B cell (primary cell): Measurements from ENCODE around the gene DIS3L2. TPM values are rescaled to one million over a fixed set of nuclear protein-coding genes. Genes with fewer than 3 reads are reported as not detected.

ENCODE experiments used
- ATAC-seq: fragments of 200-7000 bp; cut with Tn5 transposase; one replicate; pipeline ENCODE4 v1.10.0; 2021; ENCODE audit warnings: low read depth, mild to moderate bottlenecking, moderate number of reproducible peaks, moderate library complexity
- CTCF ChIA-PET: fragments of 350-600 bp; sonication (Branson Sonifier 250); formaldehyde crosslinking; loops from one replicate; lab custom pipeline; 2021; ENCODE audit warnings: antibody characterized with exemption, inconsistent platforms; lab: Charles Lee
- POLR2A ChIA-PET: fragments of 350-600 bp; sonication (Branson Sonifier 250); formaldehyde crosslinking; loops from one replicate; lab custom pipeline; 2021; ENCODE audit warnings: antibody characterized with exemption; lab: Charles Lee
- DNase-seq: peaks from one replicate; pipeline ENCODE4 v3.0.0; 2013
- H2AFZ ChIP-seq: 2 replicates; pipeline ENCODE4 v1.6.1; 2012; ENCODE audit warnings: mild to moderate bottlenecking, low read depth, low read length; ENCODE audit not compliant: insufficient read depth, poor library complexity, severe bottlenecking
- H3K27ac ChIP-seq, 2 donors: 1 replicate in 1 of 2; 2 replicates in 1 of 2; pipeline ENCODE4 v1.5.1; 2012 to 2013; ENCODE audit warnings: low read length in 2 of 2, mild to moderate bottlenecking in 2 of 2, moderate library complexity in 1 of 2
- H3K27me3 ChIP-seq, 4 experiments: fragments of 200-600 bp in 1 of 4; sonication (generic) in 1 of 4; replicated peaks in 1 of 4; 1 replicate in 2 of 4; 2 replicates in 2 of 4; pipeline versions ENCODE4 v1.6.1 to v1.7.0; 2013 to 2016; ENCODE audit warnings: low read length in 3 of 4, mild to moderate bottlenecking in 2 of 4, mixed read lengths in 1 of 4, moderate library complexity in 1 of 4; ENCODE audit not compliant: insufficient read depth in 4 of 4, control insufficient read depth in 3 of 4; ENCODE audit errors: control extremely low read depth in 1 of 4
- H3K36me3 ChIP-seq, 2 experiments: replicated peaks in 1 of 2; 1 replicate in 1 of 2; 2 replicates in 1 of 2; pipeline versions ENCODE4 v1.6.1 to v1.7.1; 2013; ENCODE audit warnings: low read length in 1 of 2; ENCODE audit not compliant: insufficient read depth in 2 of 2, control insufficient read depth in 1 of 2; ENCODE audit errors: control extremely low read depth in 1 of 2, extremely low read depth in 1 of 2
- H3K4me1 ChIP-seq, 2 donors: fragments of 200-600 bp in 1 of 2; sonication (generic) in 1 of 2; 1 replicate in 1 of 2; 2 replicates in 1 of 2; pipeline versions ENCODE4 v1.5.1 to v1.6.1; 2013 to 2017; ENCODE audit warnings: low read length in 2 of 2; ENCODE audit not compliant: control insufficient read depth in 2 of 2, insufficient read depth in 2 of 2
- H3K4me2 ChIP-seq: replicated peaks from 2 replicates; pipeline ENCODE3; 2012; ENCODE audit warnings: mild to moderate bottlenecking, low read depth, low read length; ENCODE audit not compliant: poor library complexity, severe bottlenecking
- H3K4me3 ChIP-seq, 5 experiments: fragments of 200-600 bp in 1 of 5; sonication (generic) in 1 of 5; 1 replicate in 3 of 5; 2 replicates in 2 of 5; pipeline versions ENCODE4 v1.5.1 to v1.7.0; 2011 to 2016; ENCODE audit warnings: low read length in 4 of 5, mild to moderate bottlenecking in 4 of 5, low read depth in 2 of 5, control low read depth in 1 of 5, moderate library complexity in 1 of 5; ENCODE audit not compliant: insufficient read depth in 1 of 5; ENCODE audit errors: control extremely low read depth in 1 of 5, extremely low read depth in 1 of 5
- H3K79me2 ChIP-seq: fragments of 200-600 bp; sonication (generic); one replicate; pipeline ENCODE4 v1.6.0; 2016; ENCODE audit warnings: low read length; ENCODE audit not compliant: control insufficient read depth, insufficient read depth
- H3K9ac ChIP-seq: fragments of 200-600 bp; sonication (generic); 2 replicates; pipeline ENCODE4 v1.6.1; 2017; ENCODE audit warnings: mild to moderate bottlenecking, low read length, moderate library complexity
- H3K9me3 ChIP-seq, 3 donors: one replicate each; pipeline versions ENCODE4 v1.6.1 to v1.7.1; 2013; ENCODE audit warnings: low read length in 2 of 3; ENCODE audit not compliant: control insufficient read depth in 2 of 3, insufficient read depth in 1 of 3; ENCODE audit errors: control extremely low read depth in 1 of 3
- H4K20me1 ChIP-seq: 2 replicates; pipeline ENCODE4 v1.6.0; 2012; ENCODE audit warnings: mild to moderate bottlenecking, low read length; ENCODE audit not compliant: insufficient read depth, control insufficient read depth, poor library complexity, severe bottlenecking
- H3K27ac Mint-ChIP-seq: one replicate; pipeline ENCODE4 v1.8.0; 2021; ENCODE audit warnings: mixed read lengths
- H3K27me3 Mint-ChIP-seq: one replicate; pipeline ENCODE4 v1.8.0; 2021; ENCODE audit warnings: mixed read lengths
- H3K4me1 Mint-ChIP-seq: one replicate; pipeline ENCODE4 v1.8.0; 2021; ENCODE audit warnings: mixed read lengths
- H3K4me3 Mint-ChIP-seq: one replicate; pipeline ENCODE4 v1.8.0; 2021; ENCODE audit warnings: mixed read lengths
- H3K9me3 Mint-ChIP-seq: one replicate; pipeline ENCODE4 v1.8.0; 2022; ENCODE audit warnings: mixed read lengths; ENCODE audit not compliant: insufficient read depth
- CTCF ChIP-seq: fragments of 200-600 bp; IDR thresholded peaks from one replicate; pipeline ENCODE4 v1.8.0; 2022; ENCODE audit warnings: antibody characterized with exemption, mild to moderate bottlenecking
- EZH2 ChIP-seq: IDR thresholded peaks from 2 replicates; pipeline ENCODE4 v1.6.1; 2012; ENCODE audit warnings: borderline replicate concordance, low read depth, mild to moderate bottlenecking, moderate library complexity, low read length; ENCODE audit not compliant: insufficient read depth, poor library complexity, severe bottlenecking
- WGBS: methylation state at CpG from one replicate; pipeline ENCODE4 v1.1.5; 2013; ENCODE audit warnings: missing lambda C conversion rate; ENCODE audit not compliant: insufficient coverage; 5-methylcytosine and 5-hydroxymethylcytosine counted together
- intact Hi-C: fragments of 100-400 bp; cut with micrococcal nuclease; formaldehyde crosslinking; loops from one replicate; pipeline ENCODE4 v1.10.0; 2022
- polyA plus RNA-seq: library from polyadenylated mRNA; depleted of rRNA; stranded (reverse); fragments of >200 nt; gene quantifications from 2 replicates; pipeline ENCODE4 v1.2.3, GENCODE V29; 2012
- total RNA-seq, 2 donors: library from RNA; stranded (reverse); fragments of 120-200 nt in 1 of 2; gene quantifications; 1 replicate in 1 of 2; 2 replicates in 1 of 2; pipeline versions ENCODE4 v1.2.3 to v1.2.4, GENCODE V29; 2013 to 2022

DIS3L2 gene
- total and polyA plus RNA-seq, 2 donors (not counting 1 experiment from before 2014, with no cell fraction given) = 34.5 to 70.1 TPM

- intact Hi-C loops = no loop called here
- Mint-ChIP-seq H3K4me3 (no peak overlapping the region), H3K27me3 (no peaks in the 10 kb centered on the region), H3K27ac (no peak overlapping the region), H3K9me3 (no peaks in the 10 kb centered on the region), H3K4me1 (no peaks in the 10 kb centered on the region)
- no peak overlapping the region for H3K4me2 ChIP-seq
- WGBS = 100% methylated on average over 2 of the region's 2 CpGs
- H3K36me3 ChIP-seq = peaks cover 2 to 32% of the 10 kb centered on the region in 2 experiments
- no peaks in the 10 kb centered on the region for H3K9me3 ChIP-seq
- no peaks in the 10 kb centered on the region for H3K27me3 ChIP-seq
- TF ChIP-seq EZH2 (no peak), CTCF (no peak)
- H3K9ac ChIP-seq = no peak overlapping the region
- no peaks in the 10 kb centered on the region for H3K79me2 ChIP-seq
- DNase-seq (no peak), ATAC-seq (no peak)
- no peaks in the 10 kb centered on the region for H4K20me1 ChIP-seq
- no peak overlapping the region for H3K27ac ChIP-seq
- no peak overlapping the region for H2AFZ ChIP-seq
- POLR2A ChIA-PET = no interaction called here
- no peak overlapping the region for H3K4me3 ChIP-seq
- CTCF ChIA-PET = no interaction called here
- H3K4me1 ChIP-seq = no peaks in the 10 kb centered on the region
Observed at GRCh38 chr2:232242316-232242715, 280.8 kb downstream of the DIS3L2 start.

GRCh38 chr2:232245111-232245510 lies 283.6 kb downstream of the DIS3L2 start:
- Histone ChIP-seq H3K79me2 (no peaks in the 10 kb centered on the region), H3K36me3 (peaks cover 0 to 14% of the 10 kb centered on the region in 2 experiments), H3K9ac (no peak overlapping the region), H2AFZ (no peak overlapping the region), H3K9me3 (no peaks in the 10 kb centered on the region), H3K27ac (no peak overlapping the region), H4K20me1 (no peaks in the 10 kb centered on the region), H3K4me3 (no peak overlapping the region), H3K4me1 (no peaks in the 10 kb centered on the region), H3K27me3 (no peaks in the 10 kb centered on the region), H3K4me2 (no peak overlapping the region)
- H3K4me3 Mint-ChIP-seq = no peak overlapping the region
- 100% methylated on average over 2 of the region's 2 CpGs for WGBS
- DNase-seq (no peak), ATAC-seq (no peak)
- intact Hi-C loops = no loop called here
- H3K27me3 Mint-ChIP-seq = no peaks in the 10 kb centered on the region
- ChIA-PET CTCF (no interaction called here), POLR2A (no interaction called here)
- TF ChIP-seq EZH2 (no peak), CTCF (no peak)
- H3K27ac Mint-ChIP-seq = no peak overlapping the region
- H3K4me1 Mint-ChIP-seq = no peaks in the 10 kb centered on the region
- H3K9me3 Mint-ChIP-seq = no peaks in the 10 kb centered on the region
